ENCODE data around the gene DNAL1.

GRCh38 chr14:73623504-73624054, 21.2 kb upstream of the DNAL1 start:
- TF ChIP-seq, protein P1, sequence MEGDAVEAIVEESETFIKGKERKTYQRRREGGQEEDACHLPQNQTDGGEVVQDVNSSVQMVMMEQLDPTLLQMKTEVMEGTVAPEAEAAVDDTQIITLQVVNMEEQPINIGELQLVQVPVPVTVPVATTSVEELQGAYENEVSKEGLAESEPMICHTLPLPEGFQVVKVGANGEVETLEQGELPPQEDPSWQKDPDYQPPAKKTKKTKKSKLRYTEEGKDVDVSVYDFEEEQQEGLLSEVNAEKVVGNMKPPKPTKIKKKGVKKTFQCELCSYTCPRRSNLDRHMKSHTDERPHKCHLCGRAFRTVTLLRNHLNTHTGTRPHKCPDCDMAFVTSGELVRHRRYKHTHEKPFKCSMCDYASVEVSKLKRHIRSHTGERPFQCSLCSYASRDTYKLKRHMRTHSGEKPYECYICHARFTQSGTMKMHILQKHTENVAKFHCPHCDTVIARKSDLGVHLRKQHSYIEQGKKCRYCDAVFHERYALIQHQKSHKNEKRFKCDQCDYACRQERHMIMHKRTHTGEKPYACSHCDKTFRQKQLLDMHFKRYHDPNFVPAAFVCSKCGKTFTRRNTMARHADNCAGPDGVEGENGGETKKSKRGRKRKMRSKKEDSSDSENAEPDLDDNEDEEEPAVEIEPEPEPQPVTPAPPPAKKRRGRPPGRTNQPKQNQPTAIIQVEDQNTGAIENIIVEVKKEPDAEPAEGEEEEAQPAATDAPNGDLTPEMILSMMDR (IDR thresholded peaks at IDR 0.05; ENCODE audit: low read length) = no peak
- TF ChIP-seq EZH2 (IDR thresholded peaks at IDR 0.05; ENCODE audit: borderline replicate concordance, low read length) = no peak
